ENCODE data around the gene NUP43.
"Not testable (repeated sequence)": the region's sequence is repeated elsewhere in the genome, so short reads cannot be mapped to it uniquely, and the experiment has no call there.

NUP43 gene

GRCh38 chr6:149691201-149691600, 55.1 kb downstream of the NUP43 start:
- DNase-seq, result no peak

GRCh38 chr6:149686230-149686629, 60.1 kb downstream of the NUP43 start:
- no peak for DNase-seq

GRCh38 chr6:149683256-149683859, 63.0 kb downstream of the NUP43 start:
- peak; percentile 91 for DNase-seq

GRCh38 chr6:149681845-149682244, 64.5 kb downstream of the NUP43 start:
- not testable (repeated sequence) for DNase-seq

GRCh38 chr6:149681209-149681608, 65.1 kb downstream of the NUP43 start:
- no peak for DNase-seq

- no peak for DNase-seq
Observed at GRCh38 chr6:149680503-149680902, 65.8 kb downstream of the NUP43 start.
